CD4-positive, alpha-beta T cell (primary cell): ENCODE data around the gene HMCN1. TPM values are rescaled to one million over a fixed set of nuclear protein-coding genes. Genes with fewer than 3 reads are reported as not detected.

Source experiments
- ATAC-seq: fragments of 200-7000 bp; cut with Tn5 transposase; one replicate; pipeline ENCODE4 v1.10.0; 2022; ENCODE audit warnings: mild to moderate bottlenecking; ENCODE audit not compliant: poor library complexity
- CTCF ChIA-PET: fragments of 350-600 bp; sonication (Branson Sonifier 250); formaldehyde crosslinking; loops from one replicate; lab custom pipeline; 2021; ENCODE audit warnings: antibody characterized with exemption, inconsistent platforms; lab: Charles Lee
- POLR2A ChIA-PET: fragments of 350-600 bp; sonication (Branson Sonifier 250); formaldehyde crosslinking; loops from one replicate; lab custom pipeline; 2021; ENCODE audit warnings: antibody characterized with exemption, inconsistent platforms; lab: Charles Lee
- DNase-seq, 14 experiments: peaks; one replicate each; pipeline ENCODE4 v3.0.0-alpha.2; 2013 to 2020; ENCODE audit warnings: mixed read lengths in 2 of 14
- H3K27ac ChIP-seq, 2 donors: one replicate each; pipeline versions ENCODE4 v1.5.1 to v1.7.0; 2013; ENCODE audit warnings: low read length in 2 of 2, low read depth in 1 of 2, mild to moderate bottlenecking in 1 of 2
- H3K27me3 ChIP-seq, 2 experiments: 1 replicate in 1 of 2; 2 replicates in 1 of 2; pipeline versions ENCODE4 v1.6.1 to v1.7.0; 2013; ENCODE audit warnings: low read length in 2 of 2, control low read depth in 1 of 2, mild to moderate bottlenecking in 1 of 2, moderate library complexity in 1 of 2; ENCODE audit not compliant: insufficient read depth in 2 of 2, control insufficient read depth in 1 of 2
- H3K36me3 ChIP-seq: one replicate; pipeline ENCODE4 v1.6.1; 2013; ENCODE audit warnings: low read length, control low read depth; ENCODE audit not compliant: insufficient read depth
- H3K4me1 ChIP-seq: one replicate; pipeline ENCODE4 v1.6.1; 2013; ENCODE audit warnings: low read length, control low read depth; ENCODE audit not compliant: insufficient read depth
- H3K4me3 ChIP-seq: one replicate; pipeline ENCODE4 v1.5.1; 2013; ENCODE audit warnings: mild to moderate bottlenecking, low read length, moderate library complexity
- H3K9me3 ChIP-seq, 2 experiments: 1 replicate in 1 of 2; 2 replicates in 1 of 2; pipeline versions ENCODE4 v1.6.1 to v1.7.0; 2013; ENCODE audit warnings: low read length in 2 of 2, mild to moderate bottlenecking in 2 of 2, control low read depth in 1 of 2, moderate library complexity in 1 of 2; ENCODE audit not compliant: control insufficient read depth in 1 of 2, insufficient read depth in 1 of 2
- H3K27ac Mint-ChIP-seq: one replicate; pipeline ENCODE4 v1.8.0; 2020; ENCODE audit warnings: mixed read lengths
- H3K27me3 Mint-ChIP-seq: one replicate; pipeline ENCODE4 v1.8.0; 2021; ENCODE audit warnings: mixed read lengths
- H3K36me3 Mint-ChIP-seq: one replicate; pipeline ENCODE4 v1.8.0; 2021; ENCODE audit warnings: low read depth, mixed read lengths
- H3K4me1 Mint-ChIP-seq: one replicate; pipeline ENCODE4 v1.8.0; 2021; ENCODE audit warnings: low read depth, mixed read lengths
- H3K4me3 Mint-ChIP-seq: one replicate; pipeline ENCODE4 v1.8.0; 2020; ENCODE audit warnings: mild to moderate bottlenecking, mixed read lengths
- H3K9me3 Mint-ChIP-seq: one replicate; pipeline ENCODE4 v1.8.0; 2020; ENCODE audit warnings: mixed read lengths
- CTCF ChIP-seq: fragments of 200-600 bp; IDR thresholded peaks from one replicate; pipeline ENCODE4 v1.8.0; 2022; ENCODE audit warnings: antibody characterized with exemption, mild to moderate bottlenecking
- intact Hi-C, 2 experiments: fragments of 100-400 bp; cut with DNase I in 1 of 2; cut with micrococcal nuclease in 1 of 2; formaldehyde crosslinking; loops; one replicate each; pipeline versions ENCODE4 v1.15.1 to v1.9.0; 2023 to 2025; cut with DNase I, micrococcal nuclease
- total RNA-seq, 174 experiments: library from RNA in 2 of 174; stranded (reverse) in 2 of 174; gene quantifications; one replicate each; pipeline ENCODE4 v1.2.3 and lab custom pipeline; 2021 to 2026

Gene HMCN1
- total RNA-seq, 2 experiments from 2014 or later = 0.14 TPM

- Histone ChIP-seq H3K36me3 (no peaks in the 10 kb centered on the region), H3K9me3 (no peaks in the 10 kb centered on the region), H3K27me3 (no peaks in the 10 kb centered on the region), H3K27ac (no peak overlapping the region), H3K4me3 (no peak overlapping the region), H3K4me1 (no peaks in the 10 kb centered on the region)
- Mint-ChIP-seq H3K27ac (no peak overlapping the region), H3K4me3 (no peak overlapping the region), H3K27me3 (peaks cover 17% of the 10 kb centered on the region), H3K9me3 (peaks cover 3% of the 10 kb centered on the region), H3K36me3 (no peaks in the 10 kb centered on the region), H3K4me1 (no peaks in the 10 kb centered on the region)
- no peak for ATAC-seq
- intact Hi-C loops = no loop called here
- CTCF ChIA-PET = no interaction called here
- no peak for TF ChIP-seq CTCF
- POLR2A ChIA-PET = no interaction called here
- DNase-seq = no peak
Measured at GRCh38 chr1:185786524-185786923, 52.3 kb downstream of the HMCN1 start.

GRCh38 chr1:185787238-185787637 lies 53.0 kb downstream of the HMCN1 start:
- Histone ChIP-seq H3K4me1 (no peaks in the 10 kb centered on the region), H3K27me3 (no peaks in the 10 kb centered on the region), H3K27ac (no peak overlapping the region), H3K9me3 (no peaks in the 10 kb centered on the region), H3K36me3 (no peaks in the 10 kb centered on the region), H3K4me3 (no peak overlapping the region)
- no peak for DNase-seq
- POLR2A ChIA-PET = no interaction called here
- no peak overlapping the region for H3K27ac Mint-ChIP-seq
- intact Hi-C loops = no loop called here
- no peaks in the 10 kb centered on the region for H3K4me1 Mint-ChIP-seq
- peaks cover 14% of the 10 kb centered on the region for H3K27me3 Mint-ChIP-seq
- no peaks in the 10 kb centered on the region for H3K36me3 Mint-ChIP-seq
- peaks cover 3% of the 10 kb centered on the region for H3K9me3 Mint-ChIP-seq
- ATAC-seq = no peak
- H3K4me3 Mint-ChIP-seq = no peak overlapping the region
- CTCF ChIA-PET = interaction anchor here (0.7 kb wide), 1 partner anchor 632 kb away, joined by 3 read pairs; no protein-coding TSS in a partner anchor
- TF ChIP-seq CTCF = no peak

GRCh38 chr1:185788386-185788785 lies 54.2 kb downstream of the HMCN1 start:
- Mint-ChIP-seq H3K27me3 (peaks cover 14% of the 10 kb centered on the region), H3K36me3 (no peaks in the 10 kb centered on the region), H3K9me3 (no peaks in the 10 kb centered on the region), H3K27ac (no peak overlapping the region), H3K4me3 (no peak overlapping the region), H3K4me1 (no peaks in the 10 kb centered on the region)
- H3K27ac ChIP-seq = no peak overlapping the region
- ATAC-seq (no peak), DNase-seq (no peak)
- ChIA-PET CTCF (no interaction called here), POLR2A (no interaction called here)
- H3K9me3 ChIP-seq = no peaks in the 10 kb centered on the region
- intact Hi-C loops = no loop called here
- H3K36me3 ChIP-seq = no peaks in the 10 kb centered on the region
- H3K27me3 ChIP-seq = no peaks in the 10 kb centered on the region
- H3K4me3 ChIP-seq = no peak overlapping the region
- H3K4me1 ChIP-seq = no peaks in the 10 kb centered on the region
- TF ChIP-seq CTCF = no peak
